Psoas muscle (tissue), 8 donors: ENCODE results near the gene AP3B1. TPM values are rescaled to one million over a fixed set of nuclear protein-coding genes. Genes with fewer than 3 reads are reported as not detected.
"Not testable (repeated sequence)": the region's sequence is repeated elsewhere in the genome, so short reads cannot be mapped to it uniquely, and the experiment has no call there.

Experiments used
- ATAC-seq, 4 donors: fragments of 200-7000 bp; cut with Tn5 transposase; one replicate each; pipeline ENCODE4 v1.9.1; 2020; ENCODE audit warnings: moderate library complexity in 3 of 4, mild to moderate bottlenecking in 2 of 4
- DNase-seq, 2 donors: peaks; one replicate each; pipeline ENCODE4 v3.0.0-alpha.2; 2020
- H3K27ac ChIP-seq: fragments of 200-600 bp; one replicate; pipeline ENCODE4 v1.8.0; 2022
- H3K27me3 ChIP-seq, 3 donors: fragments of 200-600 bp in 1 of 3; one replicate each; pipeline versions ENCODE4 v1.6.1 to v1.8.0; 2013 to 2022; ENCODE audit warnings: low read length in 2 of 3, mild to moderate bottlenecking in 2 of 3, moderate library complexity in 1 of 3; ENCODE audit not compliant: insufficient read depth in 3 of 3
- H3K36me3 ChIP-seq, 2 donors: fragments of 200-600 bp in 1 of 2; one replicate each; pipeline versions ENCODE4 v1.6.1 to v1.8.0; 2013 to 2022; ENCODE audit warnings: low read depth in 1 of 2, mild to moderate bottlenecking in 1 of 2, moderate library complexity in 1 of 2; ENCODE audit not compliant: insufficient read depth in 1 of 2
- H3K4me1 ChIP-seq: fragments of 200-600 bp; one replicate; pipeline ENCODE4 v1.8.0; 2022
- H3K4me3 ChIP-seq: fragments of 200-600 bp; one replicate; pipeline ENCODE4 v1.8.0; 2022; ENCODE audit warnings: mild to moderate bottlenecking
- H3K9me3 ChIP-seq: fragments of 200-600 bp; one replicate; pipeline ENCODE4 v1.8.0; 2022
- WGBS, 3 donors: extraction: QIAGEN DNeasy Blood & Tissue Kit; methylation state at CpG; one replicate each; pipeline versions ENCODE4 v1.1.6 to v1.1.7; 2013; 5-methylcytosine and 5-hydroxymethylcytosine counted together
- intact Hi-C, 2 donors: fragments of 100-400 bp; cut with DNase I; formaldehyde crosslinking; loops; one replicate each; pipeline versions ENCODE4 v1.11.0 to v1.14.2; 2022
- polyA plus RNA-seq, 3 donors: library from polyadenylated mRNA; stranded (reverse); fragments of 200-250 nt; gene quantifications; one replicate each; pipeline ENCODE4 v1.2.3, GENCODE V29; 2013
- total RNA-seq, 4 donors: library from RNA; stranded (reverse); fragmentation: NEBNext Ultra II Directional in 2 of 4; extraction: Animal tissue kit (Norgen Biotek cat#: 25700) in 2 of 4; gene quantifications; one replicate each; pipeline versions ENCODE4 v1.2.1 to v1.2.4, GENCODE V29; 2021 to 2023
- TF ChIP-seq, protein P1 (sequence below): fragments of 200-600 bp; IDR thresholded peaks from one replicate; pipeline ENCODE4 v1.8.0; 2022; ENCODE audit warnings: antibody characterized with exemption
- donor health status: healthy with polysubstance abuse.
- donor health status: DM: no; HTN: no; CAD: no; lungs with moderate emphysema.
- donor health status: Bipolar disorder and iron deficiency.
- donor health status: healthy.
- donor health status: DM: yes; HTN: yes; CAD: no.
- donor health status: DM: no; HTN: no; CAD: no.
- donor health status: DM: no; HTN: no; CAD: no.
- donor health status: DM: yes; HTN: yes; CAD: no.

Gene AP3B1
- total and polyA plus RNA-seq, 7 donors: 12.4 to 24.4 (median 15.2) TPM

- intact Hi-C loops: no loop called here
- Histone ChIP-seq H3K4me1 (no peaks in the 10 kb centered on the region), H3K4me3 (no peak overlapping the region), H3K36me3 (no peaks in the 10 kb centered on the region), H3K27ac (no peak overlapping the region), H3K27me3 (no peaks in the 10 kb centered on the region), H3K9me3 (peaks cover 13% of the 10 kb centered on the region)
- TF ChIP-seq, protein P1, sequence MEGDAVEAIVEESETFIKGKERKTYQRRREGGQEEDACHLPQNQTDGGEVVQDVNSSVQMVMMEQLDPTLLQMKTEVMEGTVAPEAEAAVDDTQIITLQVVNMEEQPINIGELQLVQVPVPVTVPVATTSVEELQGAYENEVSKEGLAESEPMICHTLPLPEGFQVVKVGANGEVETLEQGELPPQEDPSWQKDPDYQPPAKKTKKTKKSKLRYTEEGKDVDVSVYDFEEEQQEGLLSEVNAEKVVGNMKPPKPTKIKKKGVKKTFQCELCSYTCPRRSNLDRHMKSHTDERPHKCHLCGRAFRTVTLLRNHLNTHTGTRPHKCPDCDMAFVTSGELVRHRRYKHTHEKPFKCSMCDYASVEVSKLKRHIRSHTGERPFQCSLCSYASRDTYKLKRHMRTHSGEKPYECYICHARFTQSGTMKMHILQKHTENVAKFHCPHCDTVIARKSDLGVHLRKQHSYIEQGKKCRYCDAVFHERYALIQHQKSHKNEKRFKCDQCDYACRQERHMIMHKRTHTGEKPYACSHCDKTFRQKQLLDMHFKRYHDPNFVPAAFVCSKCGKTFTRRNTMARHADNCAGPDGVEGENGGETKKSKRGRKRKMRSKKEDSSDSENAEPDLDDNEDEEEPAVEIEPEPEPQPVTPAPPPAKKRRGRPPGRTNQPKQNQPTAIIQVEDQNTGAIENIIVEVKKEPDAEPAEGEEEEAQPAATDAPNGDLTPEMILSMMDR: no peak
- no peak for ATAC-seq
- DNase-seq: no peak
Measured at GRCh38 chr5:78187172-78187571, 107.3 kb downstream of the AP3B1 start.

GRCh38 chr5:78182838-78183237 is 111.7 kb downstream of the AP3B1 start:
- peaks cover 3% of the 10 kb centered on the region for H3K9me3 ChIP-seq
- ATAC-seq: no peak
- 88 to 97% (median 95%) methylated on average over 3 of the region's 3 CpGs for WGBS, 3 donors

DNA sequence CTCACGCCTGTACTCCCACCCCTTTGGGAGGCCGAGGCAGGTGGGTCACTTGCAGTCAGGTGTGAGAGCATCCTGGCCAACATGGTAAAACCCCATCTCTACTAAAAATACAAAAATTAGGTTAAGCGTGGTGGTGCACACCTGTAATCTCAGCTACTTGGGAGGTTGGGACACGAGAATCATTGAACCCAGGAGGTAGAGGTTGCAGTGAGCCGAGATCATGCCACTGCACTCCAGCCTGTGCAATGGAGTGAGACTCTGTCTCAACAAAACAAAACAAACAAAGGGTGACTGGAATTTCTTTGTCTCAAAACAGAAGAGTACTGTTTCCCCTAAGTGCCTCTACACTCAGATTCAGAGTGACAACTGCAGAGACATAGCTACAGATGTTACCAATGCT is 116.1 kb downstream of the AP3B1 start:
- intact Hi-C loops: no loop called here
- H3K4me3 ChIP-seq: no peak overlapping the region
- no peaks in the 10 kb centered on the region for H3K27me3 ChIP-seq
- TF ChIP-seq, protein P1: no peak
- H3K9me3 ChIP-seq: no peaks in the 10 kb centered on the region
- WGBS, 3 donors: 97 to 98% (median 97%) methylated on average over 5 of the region's 5 CpGs
- H3K27ac ChIP-seq: no peak overlapping the region
- H3K4me1 ChIP-seq: no peaks in the 10 kb centered on the region
- ATAC-seq (no peak), DNase-seq (no peak)
- peaks cover 0 to 39% of the 10 kb centered on the region in 2 donors for H3K36me3 ChIP-seq

More at GRCh38 chr5:78182838-78183237, 111.7 kb downstream of the AP3B1 start:
- no peaks in the 10 kb centered on the region for H3K27me3 ChIP-seq
- intact Hi-C loops: no loop called here
- no peak for DNase-seq
- peaks cover 0 to 14% of the 10 kb centered on the region in 2 donors for H3K36me3 ChIP-seq
- H3K4me1 ChIP-seq: no peaks in the 10 kb centered on the region
- no peak overlapping the region for H3K4me3 ChIP-seq
- no peak overlapping the region for H3K27ac ChIP-seq
- TF ChIP-seq, protein P1: no peak

GRCh38 chr5:78170335-78170734 is 124.2 kb downstream of the AP3B1 start:
- DNase-seq, intact Hi-C loops, H3K27ac ChIP-seq, H3K9me3 ChIP-seq, H3K27me3 ChIP-seq, H3K4me1 ChIP-seq, ATAC-seq, H3K4me3 ChIP-seq: not testable (repeated sequence)
- peaks cover 0 to 20% of the 10 kb centered on the region in 2 donors for H3K36me3 ChIP-seq
- WGBS, 3 donors: 100% methylated on average over 1 of the region's 1 CpG

GRCh38 chr5:78162253-78162862 is 132.1 kb downstream of the AP3B1 start:
- TF ChIP-seq, protein P1: peak; percentile 47
- Histone ChIP-seq H3K36me3 (peaks cover 0 to 31% of the 10 kb centered on the region in 2 donors), H3K27ac (no peak overlapping the region), H3K27me3 (no peaks in the 10 kb centered on the region), H3K4me3 (no peak overlapping the region), H3K4me1 (no peaks in the 10 kb centered on the region), H3K9me3 (no peaks in the 10 kb centered on the region)
- intact Hi-C loops: loop anchor here in 1 of 2 donors (5.0 kb wide), 1 partner anchor 600 kb away; no protein-coding TSS in a partner anchor
- DNase-seq (no peak), ATAC-seq (no peak)
- 95 to 97% (median 96%) methylated on average over 3 of the region's 3 CpGs for WGBS, 3 donors
